HL-60/S4 (cell line): ENCODE data around the gene PSMG1.
"Not testable (repeated sequence)": the region's sequence is repeated elsewhere in the genome, so short reads cannot be mapped to it uniquely, and the experiment has no call there.

Experiments
- in situ Hi-C: fragments of 300-500 bp; cut with MboI; formaldehyde crosslinking; loops from 2 replicates; pipeline ENCODE4 v1.14.3; 2022; ENCODE audit warnings: low sequenced_read_pairs

Gene PSMG1, protein sequence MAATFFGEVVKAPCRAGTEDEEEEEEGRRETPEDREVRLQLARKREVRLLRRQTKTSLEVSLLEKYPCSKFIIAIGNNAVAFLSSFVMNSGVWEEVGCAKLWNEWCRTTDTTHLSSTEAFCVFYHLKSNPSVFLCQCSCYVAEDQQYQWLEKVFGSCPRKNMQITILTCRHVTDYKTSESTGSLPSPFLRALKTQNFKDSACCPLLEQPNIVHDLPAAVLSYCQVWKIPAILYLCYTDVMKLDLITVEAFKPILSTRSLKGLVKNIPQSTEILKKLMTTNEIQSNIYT

GRCh38 chr21:39183272-39184049, at the start of gene PSMG1:
PSMG1 (minus strand) TSS chr21:39183451; CDS start chr21:39183385, 66 bp downstream.
- in situ Hi-C loops = no loop called here

GRCh38 chr21:39232861-39233291, 49.6 kb upstream of the PSMG1 start:
- in situ Hi-C loops = no loop called here

DNA sequence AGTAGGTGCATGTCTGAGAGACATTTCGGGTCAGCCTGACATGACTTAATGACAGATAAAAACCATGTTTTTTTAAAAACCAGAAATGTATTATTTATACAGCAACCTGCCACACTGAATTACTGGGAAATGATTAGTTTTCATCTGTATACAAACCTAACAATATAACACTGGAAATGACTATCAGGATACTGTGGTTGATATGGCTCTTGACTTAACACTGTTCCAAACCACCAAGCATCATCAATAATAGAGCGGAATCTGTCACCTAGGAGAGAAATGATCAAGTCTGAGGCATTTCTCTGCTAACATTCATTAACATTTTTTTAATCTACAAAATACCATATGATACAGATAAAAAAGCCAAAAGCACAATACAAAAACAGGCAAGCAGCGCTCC, 41.7 kb upstream of the PSMG1 start:
- in situ Hi-C loops = no loop called here

GRCh38 chr21:39221997-39222486, 38.8 kb upstream of the PSMG1 start:
- in situ Hi-C loops = no loop called here

GRCh38 chr21:39221282-39221996, 38.2 kb upstream of the PSMG1 start:
- in situ Hi-C loops = no loop called here

- in situ Hi-C loops = not testable (repeated sequence)
These were observed 37.6 kb upstream of the PSMG1 start for GRCh38 chr21:39220875-39221274.

GRCh38 chr21:39220150-39220549, 36.9 kb upstream of the PSMG1 start:
- in situ Hi-C loops = no loop called here

DNA sequence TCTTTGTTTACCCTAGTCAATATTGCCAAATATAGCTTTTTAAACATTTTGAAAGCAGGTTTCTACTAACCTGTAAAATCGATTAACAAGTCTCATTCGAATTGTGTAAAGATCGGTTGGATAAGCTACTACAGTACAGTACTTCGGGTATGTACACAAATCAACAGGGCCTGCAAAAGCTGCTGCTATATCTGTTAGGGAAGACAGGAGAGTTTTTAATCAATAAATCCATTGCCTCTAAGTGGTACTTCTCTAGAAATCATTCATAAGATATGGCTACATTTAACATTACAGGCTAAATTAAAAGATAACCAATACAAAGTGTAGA, 34.8 kb upstream of the PSMG1 start:
- in situ Hi-C loops = no loop called here

GRCh38 chr21:39217356-39218081, 34.3 kb upstream of the PSMG1 start:
- in situ Hi-C loops = no loop called here

- in situ Hi-C loops = no loop called here
These were observed 33.0 kb upstream of the PSMG1 start for GRCh38 chr21:39216290-39216689.

- in situ Hi-C loops = no loop called here
These were observed 31.8 kb upstream of the PSMG1 start for GRCh38 chr21:39215078-39215477.

- in situ Hi-C loops = no loop called here
These were observed 26.1 kb upstream of the PSMG1 start for GRCh38 chr21:39209334-39209688.

GRCh38 chr21:39208624-39209333, 25.5 kb upstream of the PSMG1 start:
- in situ Hi-C loops = no loop called here

GRCh38 chr21:39204134-39204533, 20.9 kb upstream of the PSMG1 start:
- in situ Hi-C loops = no loop called here

GRCh38 chr21:39198800-39199199, 15.5 kb upstream of the PSMG1 start:
- in situ Hi-C loops = no loop called here

- in situ Hi-C loops = no loop called here
These were observed 14.4 kb upstream of the PSMG1 start for GRCh38 chr21:39197448-39198233.

- in situ Hi-C loops = no loop called here
These were observed 13.6 kb upstream of the PSMG1 start for GRCh38 chr21:39196838-39197237.

DNA sequence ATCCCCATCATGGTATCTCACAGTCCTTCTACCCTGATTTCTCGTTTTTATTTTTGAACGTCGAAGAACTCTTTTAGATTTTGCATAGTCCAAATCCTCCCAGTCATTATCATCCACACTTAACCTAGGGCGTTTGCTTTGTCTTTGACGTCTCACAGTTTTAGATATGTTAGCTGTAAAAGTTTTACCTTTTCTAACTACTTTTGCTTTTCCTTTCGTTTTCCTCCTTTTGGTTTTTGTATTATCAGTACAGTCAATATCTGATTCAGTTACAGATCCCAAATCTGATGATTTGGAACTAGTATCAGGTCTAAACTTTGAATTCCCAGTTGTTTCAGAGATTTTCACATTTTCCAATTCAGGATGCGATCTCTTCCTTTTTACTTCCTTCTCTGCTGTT, 13.1 kb upstream of the PSMG1 start:
- in situ Hi-C loops = no loop called here

GRCh38 chr21:39193380-39193779, 10.1 kb upstream of the PSMG1 start:
- in situ Hi-C loops = no loop called here
